COLO668 (cell line): ENCODE measurements around the gene WIF1.

Source experiments
- DNase-seq: peaks from one replicate; lab custom pipeline; 2025; ENCODE audit not compliant: unreplicated experiment; lab: John Stamatoyannopoulos, UW

Gene WIF1

DNA sequence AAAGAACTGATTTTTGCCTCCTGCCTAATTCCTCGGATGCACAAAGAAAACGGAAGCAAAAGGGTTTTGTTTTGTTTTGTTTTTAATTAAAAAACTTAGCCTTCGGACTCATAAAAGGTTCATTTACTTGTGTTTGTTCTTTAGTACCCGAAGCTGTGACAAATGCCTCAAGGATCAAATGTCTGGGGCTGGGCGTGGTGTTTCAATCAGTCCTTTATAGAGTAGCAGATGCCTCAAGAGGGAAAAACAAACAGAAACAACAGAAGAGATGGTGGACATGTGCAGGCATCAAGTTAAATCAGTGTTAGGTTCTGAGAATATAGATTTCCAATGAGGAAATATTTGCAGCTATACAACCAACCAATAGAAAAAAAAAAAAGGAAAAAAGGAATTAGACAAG is 1.6 kb upstream of the WIF1 start:
- peak; percentile 23 for DNase-seq

- DNase-seq, result no peak
Observed at GRCh38 chr12:65121956-65122469, 908 bp upstream of the WIF1 start.

GRCh38 chr12:65119063-65119462 is 2.0 kb downstream of the WIF1 start:
- DNase-seq, result no peak

DNA sequence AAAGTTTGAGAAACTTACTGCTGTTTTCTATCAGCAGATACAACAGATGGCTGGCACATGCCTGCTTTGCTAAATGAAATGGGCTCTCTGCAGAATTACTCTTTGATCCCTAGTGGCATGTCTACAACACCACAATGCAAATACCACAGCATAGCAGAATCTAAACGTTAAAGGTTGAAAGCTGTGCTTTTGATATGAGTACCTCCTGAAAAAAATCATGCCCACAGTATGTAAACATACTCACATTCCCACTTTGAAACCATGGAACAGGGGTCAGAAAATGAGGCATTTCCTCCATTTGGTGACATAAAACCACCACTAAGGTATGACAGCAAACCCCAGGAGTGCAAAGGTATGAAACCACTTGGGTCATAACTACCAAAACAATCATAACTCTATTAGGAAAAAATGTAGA is 7.5 kb downstream of the WIF1 start:
- DNase-seq, result no peak

DNA sequence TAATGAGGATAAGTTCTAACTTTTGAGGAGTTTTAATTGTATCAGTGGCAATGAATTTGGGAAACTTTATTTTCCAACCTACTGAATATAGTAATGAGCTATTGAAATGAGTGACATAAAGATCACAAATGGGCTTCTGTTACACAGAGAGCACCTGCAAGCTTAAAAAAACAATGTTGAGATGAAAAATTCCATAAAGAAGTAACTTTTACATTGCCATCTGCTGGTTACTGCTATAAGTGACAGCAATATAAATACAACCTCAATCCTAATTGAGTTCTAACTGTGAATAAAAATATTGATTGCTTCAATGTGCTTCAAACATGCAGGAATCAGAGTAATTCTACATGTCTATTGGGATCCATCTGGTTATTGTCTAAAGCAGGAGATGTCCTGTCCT is 14.2 kb downstream of the WIF1 start:
- no peak for DNase-seq

GRCh38 chr12:65100140-65100539 is 21.0 kb downstream of the WIF1 start:
- DNase-seq, result no peak

DNA sequence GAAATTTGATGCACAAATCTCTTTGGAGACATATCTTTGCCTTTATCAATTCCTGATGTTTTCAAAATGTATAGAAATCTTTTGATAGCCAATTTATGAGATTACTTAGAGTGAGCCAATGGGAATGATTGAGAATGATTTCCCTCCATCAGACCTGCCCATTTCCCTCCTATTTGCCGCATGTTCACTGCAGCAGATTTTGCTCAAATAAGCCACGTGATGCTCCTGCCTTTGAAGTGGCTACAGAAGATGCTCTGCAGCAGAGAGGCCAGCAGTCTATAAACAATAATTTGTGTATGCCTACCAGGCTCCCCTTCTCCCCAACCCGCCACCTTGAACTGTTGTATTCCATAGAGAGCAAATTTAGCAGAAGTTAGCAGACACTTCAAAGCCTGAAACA is 21.9 kb downstream of the WIF1 start:
- no peak for DNase-seq

- DNase-seq, result no peak
Observed at GRCh38 chr12:65098364-65098763, 22.7 kb downstream of the WIF1 start.

- no peak for DNase-seq
Observed at GRCh38 chr12:65094722-65095121, 26.4 kb downstream of the WIF1 start.

GRCh38 chr12:65093606-65094005 is 27.5 kb downstream of the WIF1 start:
- no peak for DNase-seq

- DNase-seq, result no peak
Observed at GRCh38 chr12:65090461-65090860, 30.6 kb downstream of the WIF1 start.

GRCh38 chr12:65086236-65086635 is 34.9 kb downstream of the WIF1 start:
- DNase-seq, result no peak

- no peak for DNase-seq
Observed at GRCh38 chr12:65084579-65084978, 36.5 kb downstream of the WIF1 start.

DNA sequence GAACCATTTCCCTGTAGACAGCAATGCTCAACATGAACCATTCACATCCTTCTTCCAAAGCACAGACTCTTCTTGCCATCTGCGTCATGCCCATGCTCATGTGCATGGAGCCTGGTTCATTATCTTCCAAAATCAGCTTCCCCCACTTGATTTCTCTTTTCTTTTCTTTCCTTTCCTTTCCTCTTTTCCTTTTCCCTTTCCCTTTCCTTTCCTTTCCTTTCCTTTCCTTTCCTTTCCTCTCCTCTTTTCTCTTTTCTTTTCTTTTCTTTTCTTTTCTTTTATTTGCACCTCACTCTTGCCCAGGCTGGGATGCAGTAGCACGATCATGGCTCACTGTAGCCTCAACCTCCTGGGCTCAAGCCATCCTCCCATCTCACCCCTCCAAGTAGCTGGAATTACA is 37.5 kb downstream of the WIF1 start:
- no peak for DNase-seq

- DNase-seq, result no peak
Observed at GRCh38 chr12:65082406-65082805, 38.7 kb downstream of the WIF1 start.

DNA sequence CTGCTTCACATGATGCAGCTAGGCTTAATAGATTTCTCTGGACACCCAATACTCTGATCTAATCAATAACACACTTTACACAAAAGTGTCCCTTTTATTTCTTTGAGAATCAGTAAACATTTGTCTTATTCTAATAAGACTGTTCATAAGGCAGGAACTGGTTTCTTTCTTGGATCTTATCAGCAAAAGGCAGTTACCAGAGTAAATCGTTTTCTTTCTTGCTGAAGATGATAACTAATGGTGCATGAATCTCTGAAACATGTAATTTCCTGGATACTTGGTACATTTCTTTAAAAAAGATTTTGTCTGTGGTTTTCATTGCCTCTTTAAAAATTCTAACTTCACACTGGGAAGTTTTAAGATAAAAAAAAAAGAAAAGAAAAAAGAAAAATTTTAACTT is 39.6 kb downstream of the WIF1 start:
- DNase-seq, result no peak

- no peak for DNase-seq
Observed at GRCh38 chr12:65074932-65075331, 46.2 kb downstream of the WIF1 start.

DNA sequence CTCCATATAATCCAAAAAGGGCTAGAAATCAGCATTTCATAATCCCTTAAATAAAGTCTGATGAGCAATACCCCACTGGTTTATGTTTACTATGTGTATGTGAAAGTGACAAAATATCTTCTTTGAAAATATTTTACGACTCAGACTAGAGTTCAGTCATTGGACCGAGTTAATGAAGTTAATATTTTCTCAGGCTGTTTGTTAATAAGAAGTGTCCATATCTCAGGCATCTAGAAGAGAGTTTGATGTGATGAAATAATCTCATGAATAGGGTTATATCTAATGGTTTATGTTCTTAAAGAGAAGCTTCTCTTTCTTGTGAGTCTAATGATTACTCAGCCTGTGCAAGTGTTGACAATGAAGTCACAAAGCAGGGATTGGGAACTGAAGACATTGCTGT is 51.8 kb downstream of the WIF1 start:
- no peak for DNase-seq

- DNase-seq, result no peak
Observed at GRCh38 chr12:65067383-65067782, 53.7 kb downstream of the WIF1 start.

DNA sequence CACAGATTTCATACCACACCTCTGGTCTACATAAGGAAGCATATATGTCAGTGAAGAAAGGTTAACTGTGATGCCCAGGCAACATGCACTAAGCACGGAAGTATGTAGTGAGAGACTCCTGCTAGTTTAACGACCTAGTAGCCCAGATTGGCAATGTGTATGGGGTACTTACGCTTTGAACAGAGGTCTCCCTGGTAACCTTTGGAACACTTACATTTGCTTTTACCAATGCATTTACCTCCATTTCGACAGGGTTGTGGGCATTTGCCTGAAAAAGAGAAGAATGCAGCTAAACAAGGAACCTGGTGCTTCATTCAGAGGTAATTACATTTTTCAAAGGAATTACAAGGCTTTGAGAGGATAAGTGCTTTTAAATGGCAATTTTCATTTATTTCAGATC is 65.2 kb downstream of the WIF1 start:
- DNase-seq, result no peak

GRCh38 chr12:65051218-65051617 is 69.9 kb downstream of the WIF1 start:
- DNase-seq, result no peak

DNA sequence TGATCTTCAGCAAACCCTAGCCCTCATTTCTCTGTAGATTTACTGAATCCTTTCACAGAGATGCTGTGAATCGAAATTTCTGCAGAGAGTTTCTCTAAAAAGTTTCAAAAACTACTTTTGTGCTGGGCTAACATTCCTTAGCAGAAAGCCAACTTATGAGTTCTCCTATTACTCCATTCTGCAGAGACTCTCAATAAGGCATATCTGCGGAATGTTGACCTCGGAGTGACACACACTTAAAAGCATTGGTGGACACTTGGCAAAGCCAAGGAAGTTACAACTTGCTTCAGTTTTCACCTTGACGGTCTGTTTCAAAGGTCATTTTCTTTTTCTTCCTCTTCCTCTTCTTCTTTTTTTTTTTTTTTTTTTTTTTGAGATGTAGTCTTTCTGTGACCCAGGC is 75.8 kb downstream of the WIF1 start:
- no peak for DNase-seq

DNA sequence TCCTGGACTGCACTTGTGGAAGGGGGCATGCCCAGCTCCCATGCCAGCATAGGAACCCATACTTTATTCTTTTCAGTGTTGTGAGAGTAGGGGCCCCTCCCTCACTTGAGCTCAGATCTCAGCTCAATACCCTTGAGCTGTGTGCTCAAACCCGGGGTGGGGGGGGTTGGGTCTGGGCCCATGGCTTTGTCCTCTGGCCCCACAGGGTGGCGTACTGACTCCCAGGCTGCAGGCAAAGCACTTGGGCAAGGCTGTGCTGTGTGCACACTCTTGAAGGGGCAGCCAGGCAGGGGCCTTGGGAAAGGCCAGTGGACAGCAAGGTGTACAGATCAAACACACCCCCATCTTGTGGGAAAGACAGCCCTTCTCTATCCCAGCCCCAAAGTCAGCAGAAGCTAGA is 81.8 kb downstream of the WIF1 start:
- DNase-seq, result no peak

- DNase-seq, result no peak
Observed at GRCh38 chr12:65025136-65025535, 96.0 kb downstream of the WIF1 start.
